Suprapubic skin (tissue), 4 donors: Measurements from ENCODE around the gene CYB561D1.

Experiments
- CTCF ChIP-seq, 2 donors: fragments of 200-600 bp in 1 of 2; fragments of 450-650 bp in 1 of 2; sonication (generic) in 1 of 2; IDR thresholded peaks; one replicate each; pipeline ENCODE4 v1.5.1; 2016 to 2019; ENCODE audit warnings: antibody characterized with exemption in 2 of 2, mild to moderate bottlenecking in 1 of 2, moderate library complexity in 1 of 2
- EP300 ChIP-seq: sonication (generic); formaldehyde crosslinking; IDR thresholded peaks from one replicate; pipeline ENCODE4 v1.6.1; 2017; ENCODE audit warnings: antibody characterized with exemption
- POLR2A ChIP-seq, 2 donors: fragments of 450-650 bp; IDR thresholded peaks; one replicate each; pipeline ENCODE4 v1.6.1; 2017; ENCODE audit warnings: antibody characterized with exemption in 2 of 2, mild to moderate bottlenecking in 2 of 2, moderate library complexity in 2 of 2
- POLR2AphosphoS5 ChIP-seq, 3 donors: sonication (generic); formaldehyde crosslinking; IDR thresholded peaks; one replicate each; pipeline ENCODE4 v1.6.1; 2017; ENCODE audit warnings: antibody characterized with exemption in 3 of 3

DNA sequence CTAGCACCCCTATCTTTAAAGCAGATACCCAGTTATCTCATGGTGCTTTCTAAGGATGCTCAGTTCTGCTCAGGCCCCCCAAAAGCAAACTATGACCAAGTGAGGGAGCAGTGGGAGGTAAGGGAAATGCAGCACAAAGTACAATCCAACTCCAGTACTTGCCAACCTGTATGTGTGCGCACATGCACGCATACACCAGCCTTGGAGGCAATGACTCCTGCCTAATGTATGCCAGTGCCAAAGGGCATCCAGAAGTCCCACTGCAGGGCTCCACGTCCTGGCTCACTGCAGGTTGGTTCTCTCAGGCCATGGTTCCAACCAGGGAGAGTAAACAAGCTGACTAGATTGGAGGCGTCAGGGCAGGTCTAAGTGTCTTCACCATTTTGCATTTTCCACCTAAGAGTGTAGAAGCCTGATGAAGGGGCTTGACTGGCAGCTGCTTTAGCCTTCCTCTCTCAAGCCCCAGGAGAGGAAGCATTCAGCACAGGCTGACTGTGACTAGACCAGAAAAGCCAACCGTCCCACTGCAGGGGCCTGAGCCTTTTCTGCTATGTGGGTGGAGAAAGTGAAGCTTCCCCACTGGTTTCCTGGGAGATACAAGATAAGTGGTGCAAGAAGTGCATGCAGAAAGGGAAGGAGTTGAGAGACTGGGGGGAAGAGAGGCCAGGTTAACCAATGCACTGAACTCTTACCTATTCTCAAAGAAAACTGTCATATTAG, 7.9 kb downstream of the CYB561D1 start:
- TF ChIP-seq CTCF (IDR thresholded peaks at IDR 0.05) (no peak), POLR2A (IDR thresholded peaks at IDR 0.05) (no peak), EP300 (no peak), POLR2AphosphoS5 (IDR thresholded peaks at IDR 0.05) (no peak)
